Natural killer cell (primary cell): ENCODE data around the gene LY6G6C. TPM values are rescaled to one million over a fixed set of nuclear protein-coding genes. Genes with fewer than 3 reads are reported as not detected.
A peak's percentile ranks its signal among the peaks of the same experiment; 100 is the strongest.

Source experiments
- ATAC-seq, 3 donors: fragments of 150-1000 bp in 2 of 3; fragments of 200-7000 bp in 1 of 3; cut with Tn5 transposase; 1 replicate in 1 of 3; 2 replicates in 2 of 3; pipeline ENCODE4 v1.10.0; 2021; ENCODE audit warnings: mild to moderate bottlenecking in 2 of 3, moderate library complexity in 2 of 3
- DNase-seq, 2 donors: peaks; one replicate each; pipeline versions ENCODE4 v3.0.0 to v3.0.0-alpha.2; 2013 to 2021; ENCODE audit warnings: mixed read lengths in 1 of 2
- H3K27ac ChIP-seq: one replicate; pipeline ENCODE4 v1.5.1; 2013; ENCODE audit warnings: mild to moderate bottlenecking, low read length
- H3K27me3 ChIP-seq: one replicate; pipeline ENCODE4 v1.6.1; 2013; ENCODE audit warnings: low read length; ENCODE audit not compliant: control insufficient read depth, insufficient read depth
- H3K36me3 ChIP-seq: one replicate; pipeline ENCODE4 v1.6.1; 2013; ENCODE audit warnings: low read length; ENCODE audit not compliant: control insufficient read depth, insufficient read depth
- H3K4me1 ChIP-seq: one replicate; pipeline ENCODE4 v1.6.1; 2013; ENCODE audit warnings: low read length; ENCODE audit not compliant: control insufficient read depth, insufficient read depth
- H3K4me3 ChIP-seq: one replicate; pipeline ENCODE4 v1.5.1; 2013; ENCODE audit warnings: low read length
- H3K9me3 ChIP-seq: one replicate; pipeline ENCODE4 v1.6.1; 2013; ENCODE audit warnings: low read length; ENCODE audit not compliant: control insufficient read depth, insufficient read depth
- H3K27ac Mint-ChIP-seq, 2 donors: one replicate each; pipeline ENCODE4 v1.8.0; 2022; ENCODE audit warnings: mild to moderate bottlenecking in 2 of 2, mixed read lengths in 2 of 2, moderate library complexity in 1 of 2
- H3K27me3 Mint-ChIP-seq, 2 donors: one replicate each; pipeline ENCODE4 v1.8.0; 2022; ENCODE audit warnings: low read depth in 2 of 2, mixed read lengths in 2 of 2
- H3K36me3 Mint-ChIP-seq: one replicate; pipeline ENCODE4 v1.8.0; 2022; ENCODE audit warnings: mixed read lengths
- H3K4me1 Mint-ChIP-seq, 2 donors: one replicate each; pipeline ENCODE4 v1.8.0; 2022; ENCODE audit warnings: mixed read lengths in 2 of 2
- H3K4me3 Mint-ChIP-seq: one replicate; pipeline ENCODE4 v1.8.0; 2022; ENCODE audit warnings: mild to moderate bottlenecking, moderate library complexity, mixed read lengths
- H3K9me3 Mint-ChIP-seq, 2 donors: one replicate each; pipeline ENCODE4 v1.8.0; 2022; ENCODE audit warnings: mixed read lengths in 2 of 2
- CTCF ChIP-seq: fragments of 200-600 bp; IDR thresholded peaks from one replicate; pipeline ENCODE4 v1.8.0; 2022; ENCODE audit warnings: antibody characterized with exemption
- WGBS: methylation state at CpG from one replicate; pipeline ENCODE4 v1.1.7; 2013; ENCODE audit warnings: missing lambda C conversion rate; ENCODE audit not compliant: insufficient coverage; 5-methylcytosine and 5-hydroxymethylcytosine counted together
- intact Hi-C: fragments of 100-400 bp; cut with micrococcal nuclease; formaldehyde crosslinking; loops from one replicate; pipeline ENCODE4 v1.14.2; 2022
- total RNA-seq, 4 donors: library from RNA; stranded (reverse); fragments of 120-200 nt in 1 of 4; gene quantifications; one replicate each; pipeline versions ENCODE4 v1.2.3 to v1.2.4, GENCODE V29; 2013 to 2022

The LY6G6C gene
- total RNA-seq, 3 donors from 2014 or later (not counting 1 experiment from before 2014, with no cell fraction given), result not detected

GRCh38 chr6:31687321-31687720 is 34.2 kb downstream of the LY6G6C start:
- Mint-ChIP-seq H3K9me3 (no peaks in the 10 kb centered on the region), H3K4me1 (peaks cover 0 to 7% of the 10 kb centered on the region in 2 donors), H3K36me3 (no peaks in the 10 kb centered on the region), H3K4me3 (no peak overlapping the region), H3K27ac (no peak overlapping the region), H3K27me3 (no peaks in the 10 kb centered on the region)
- DNase-seq (no peak), ATAC-seq (no peak)
- Histone ChIP-seq H3K36me3 (peaks cover 52% of the 10 kb centered on the region), H3K27ac (no peak overlapping the region), H3K27me3 (no peaks in the 10 kb centered on the region), H3K9me3 (no peaks in the 10 kb centered on the region), H3K4me1 (peaks cover 10% of the 10 kb centered on the region), H3K4me3 (no peak overlapping the region)
- intact Hi-C loops, result no loop called here
- no peak for TF ChIP-seq CTCF
- 94% methylated on average over 8 of the region's 8 CpGs for WGBS

GRCh38 chr6:31686483-31686882 is 35.1 kb downstream of the LY6G6C start:
- intact Hi-C loops, result no loop called here
- no peak overlapping the region for H3K27ac ChIP-seq
- WGBS, result 92% methylated on average over 5 of the region's 5 CpGs
- H3K9me3 Mint-ChIP-seq, result no peaks in the 10 kb centered on the region
- no peaks in the 10 kb centered on the region for H3K27me3 ChIP-seq
- peaks cover 46% of the 10 kb centered on the region for H3K36me3 ChIP-seq
- H3K27me3 Mint-ChIP-seq, result no peaks in the 10 kb centered on the region
- no peak for DNase-seq
- peaks cover 14% of the 10 kb centered on the region for H3K4me1 ChIP-seq
- peak overlapping the region in 1 of 2 donors; percentile 26 for H3K27ac Mint-ChIP-seq
- no peaks in the 10 kb centered on the region for H3K9me3 ChIP-seq
- H3K4me3 ChIP-seq, result no peak overlapping the region
- no peak for TF ChIP-seq CTCF
- no peak for ATAC-seq
- no peak overlapping the region for H3K4me3 Mint-ChIP-seq
- H3K36me3 Mint-ChIP-seq, result no peaks in the 10 kb centered on the region
- peaks cover 3 to 10% of the 10 kb centered on the region in 2 donors for H3K4me1 Mint-ChIP-seq

- Mint-ChIP-seq H3K4me1 (peaks cover 19 to 22% of the 10 kb centered on the region in 2 donors), H3K27me3 (no peaks in the 10 kb centered on the region), H3K9me3 (no peaks in the 10 kb centered on the region), H3K36me3 (no peaks in the 10 kb centered on the region), H3K27ac (peak overlapping the region in 1 of 2 donors; percentile 52), H3K4me3 (no peak overlapping the region)
- no peak for TF ChIP-seq CTCF
- intact Hi-C loops, result loop anchor here (5.0 kb wide), 1 partner anchor 54 kb away; the partner anchor contains the start of gene CLIC1
- no peaks in the 10 kb centered on the region for H3K27me3 ChIP-seq
- ATAC-seq (no peak), DNase-seq (no peak)
- no peaks in the 10 kb centered on the region for H3K9me3 ChIP-seq
- no peak overlapping the region for H3K4me3 ChIP-seq
- H3K36me3 ChIP-seq, result peaks cover 18% of the 10 kb centered on the region
- H3K4me1 ChIP-seq, result peaks cover 30% of the 10 kb centered on the region
- 96% methylated on average over 13 of the region's 13 CpGs for WGBS
- no peak overlapping the region for H3K27ac ChIP-seq
Observed at GRCh38 chr6:31683591-31683990, 38.0 kb downstream of the LY6G6C start.

GRCh38 chr6:31681135-31681671 is 40.3 kb downstream of the LY6G6C start:
- H3K27ac Mint-ChIP-seq, result peak overlapping the region; percentile 78 to 79
- peak overlapping the region; percentile 56 for H3K4me3 ChIP-seq
- H3K27me3 Mint-ChIP-seq, result peaks cover 0 to 3% of the 10 kb centered on the region in 2 donors
- no peaks in the 10 kb centered on the region for H3K36me3 Mint-ChIP-seq
- no peaks in the 10 kb centered on the region for H3K27me3 ChIP-seq
- H3K9me3 ChIP-seq, result no peaks in the 10 kb centered on the region
- H3K4me3 Mint-ChIP-seq, result peak overlapping the region; percentile 93
- ATAC-seq (peak; percentile 41 to 59 (median 44)), DNase-seq (peak in 1 of 2 donors; percentile 68)
- intact Hi-C loops, result loop anchor here (5.0 kb wide), 1 partner anchor 56 kb away; the partner anchor contains the start of gene CLIC1
- WGBS, result 1% methylated on average over 40 of the region's 40 CpGs
- H3K4me1 Mint-ChIP-seq, result peaks cover 19 to 23% of the 10 kb centered on the region in 2 donors
- H3K36me3 ChIP-seq, result no peaks in the 10 kb centered on the region
- H3K4me1 ChIP-seq, result peaks cover 30% of the 10 kb centered on the region
- no peaks in the 10 kb centered on the region for H3K9me3 Mint-ChIP-seq
- H3K27ac ChIP-seq, result peak overlapping the region; percentile 14
- TF ChIP-seq CTCF, result peak; percentile 14
